Astrocyte of the hippocampus (primary cell): ENCODE measurements around the gene KNDC1.
"Not testable (repeated sequence)": the region's sequence is repeated elsewhere in the genome, so short reads cannot be mapped to it uniquely, and the experiment has no call there.

Source experiments
- DNase-seq: peaks from one replicate; pipeline ENCODE4 v3.0.0; 2011; ENCODE audit warnings: low read depth, low spot score

Gene KNDC1

GRCh38 chr10:133218891-133219290 lies 58.9 kb downstream of the KNDC1 start:
- DNase-seq, result no peak

- DNase-seq, result no peak
Measured at GRCh38 chr10:133219782-133220181, 59.8 kb downstream of the KNDC1 start.

- no peak for DNase-seq
Measured at GRCh38 chr10:133221331-133221730, 61.3 kb downstream of the KNDC1 start.

- not testable (repeated sequence) for DNase-seq
Measured at GRCh38 chr10:133221756-133222155, 61.7 kb downstream of the KNDC1 start.

- no peak for DNase-seq
Measured at GRCh38 chr10:133224076-133224475, 64.1 kb downstream of the KNDC1 start.

- DNase-seq, result no peak
Measured at GRCh38 chr10:133224756-133225372, 64.8 kb downstream of the KNDC1 start.

- DNase-seq, result no peak
Measured at GRCh38 chr10:133225707-133226191, 65.7 kb downstream of the KNDC1 start.

GRCh38 chr10:133226251-133226808 lies 66.3 kb downstream of the KNDC1 start:
- no peak for DNase-seq

- DNase-seq, result no peak
Measured at GRCh38 chr10:133227256-133227655, 67.2 kb downstream of the KNDC1 start.

GRCh38 chr10:133229265-133230043 lies 69.4 kb downstream of the KNDC1 start:
- no peak for DNase-seq

- DNase-seq, result no peak
Measured at GRCh38 chr10:133230044-133230361, 70.0 kb downstream of the KNDC1 start, which contains the start of gene UTF1. Gene UTF1, plus strand, starts transcription at chr10:133230217. Its CDS starts 72 bp downstream, at chr10:133230289.

- peak; percentile 30 for DNase-seq
Measured at GRCh38 chr10:133230387-133231195, 70.6 kb downstream of the KNDC1 start.

- no peak for DNase-seq
Measured at GRCh38 chr10:133231244-133231945, 71.4 kb downstream of the KNDC1 start.

GRCh38 chr10:133231946-133232574 lies 72.0 kb downstream of the KNDC1 start:
- DNase-seq, result no peak

- not testable (repeated sequence) for DNase-seq
Measured at GRCh38 chr10:133234796-133235195, 74.8 kb downstream of the KNDC1 start.

GRCh38 chr10:133235265-133235855 lies 75.3 kb downstream of the KNDC1 start:
- no peak for DNase-seq

GRCh38 chr10:133235932-133236331 lies 75.9 kb downstream of the KNDC1 start:
- no peak for DNase-seq

GRCh38 chr10:133236401-133237240 lies 76.6 kb downstream of the KNDC1 start:
- DNase-seq, result no peak

- DNase-seq, result no peak
Measured at GRCh38 chr10:133237241-133237587, 77.2 kb downstream of the KNDC1 start.
